Muscle of back (tissue), 11 donors: ENCODE results near the gene USH1G. TPM values are rescaled to one million over a fixed set of nuclear protein-coding genes. Genes with fewer than 3 reads are reported as not detected.

Experiments used
- DNase-seq, 3 donors: peaks; one replicate each; pipeline versions ENCODE4 v3.0.0 to v3.0.0-alpha.2; 2013
- polyA plus RNA-seq, 10 donors: library from polyadenylated mRNA; unstranded; fragments of 120-200 nt; gene quantifications; one replicate each; pipeline ENCODE4 v1.2.1, GENCODE V29; 2013; ENCODE audit not compliant: insufficient read length in 10 of 10

The USH1G gene
- polyA plus RNA-seq, 10 donors, result 0.04 to 0.69 (median 0.30) TPM; not detected in 7

DNA sequence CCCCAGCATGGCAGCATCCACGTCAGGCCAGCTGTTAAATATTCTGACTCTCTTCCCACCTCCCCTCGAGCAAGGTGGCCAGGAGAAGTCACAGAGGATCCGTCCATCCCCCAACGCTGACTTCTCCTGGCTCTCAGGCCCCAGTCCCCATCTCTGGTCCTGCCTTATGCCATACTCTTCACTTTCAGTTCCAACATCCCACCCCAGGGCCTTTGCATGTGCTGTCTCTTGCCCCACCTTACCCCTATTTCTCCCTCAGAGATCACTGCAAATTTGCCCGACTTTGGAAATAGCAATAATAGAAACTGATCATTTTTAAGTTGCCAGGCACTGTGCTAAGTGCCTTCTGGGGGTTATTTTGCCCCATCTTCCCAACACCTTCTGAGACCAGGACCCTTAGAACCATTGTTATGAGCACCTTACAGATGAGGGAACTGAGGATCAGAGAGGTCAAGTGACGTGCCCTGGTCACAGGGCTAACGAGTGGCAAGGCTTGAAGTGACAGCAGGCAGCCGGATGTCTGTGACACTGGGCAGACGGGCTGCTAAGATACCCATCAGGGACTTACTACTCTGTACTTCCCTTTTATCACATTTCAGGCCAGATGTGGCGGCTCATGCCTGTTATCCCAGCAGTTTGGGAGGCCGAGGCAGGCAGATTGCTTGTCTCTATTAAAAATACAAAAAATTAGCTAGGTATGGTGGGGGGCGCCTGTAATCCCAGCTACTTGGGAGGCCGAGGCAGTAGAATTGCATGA lies 31.8 kb upstream of the USH1G start:
- no peak for DNase-seq

DNA sequence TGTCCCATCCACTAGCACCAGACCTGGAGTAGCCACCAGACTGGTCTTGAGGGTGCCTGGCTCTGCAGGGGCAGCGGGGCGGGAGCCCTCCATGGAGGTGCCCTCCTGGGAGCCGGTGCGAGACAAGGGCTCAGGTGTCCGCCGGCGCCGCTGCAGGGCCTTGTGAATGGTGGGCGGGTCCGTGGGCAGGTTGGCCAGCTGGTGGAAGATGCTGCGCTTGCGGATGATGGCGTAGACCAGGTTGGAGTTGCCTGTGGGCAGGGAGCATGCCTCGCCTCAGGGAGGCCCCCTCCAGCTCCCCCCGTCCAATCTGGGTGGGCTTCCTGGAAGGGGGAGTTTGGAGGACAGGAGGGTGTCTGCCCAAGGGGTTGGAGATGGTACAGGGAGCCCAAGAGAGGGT lies 31.1 kb upstream of the USH1G start:
- DNase-seq, result no peak

DNA sequence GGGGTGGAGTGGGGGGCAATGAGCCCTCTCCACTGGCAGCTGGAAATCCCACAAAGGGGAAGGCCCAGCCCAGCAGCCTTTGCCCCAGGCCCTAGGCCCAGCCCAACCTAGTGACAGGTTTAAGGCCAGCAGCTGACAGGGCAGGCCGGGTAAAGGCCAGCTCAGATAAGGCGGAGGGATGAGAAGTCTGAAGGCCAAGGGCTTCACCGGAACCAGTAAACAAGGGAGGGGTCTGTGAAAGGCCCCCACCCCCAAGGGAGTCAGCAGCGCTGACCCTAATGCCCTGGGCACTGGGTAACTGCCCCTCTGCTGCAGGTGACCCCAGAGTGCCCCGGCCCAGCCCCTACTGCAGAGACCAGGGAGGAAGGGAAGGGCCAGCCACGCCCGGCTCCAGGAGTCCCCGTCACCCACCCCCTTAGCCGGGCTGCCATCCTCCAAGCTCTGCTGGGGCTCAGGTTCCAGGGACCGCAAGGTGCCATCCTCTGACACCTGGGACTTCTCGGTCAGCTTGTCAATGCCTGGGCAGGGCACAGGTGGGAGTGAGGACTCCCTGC lies 30.2 kb upstream of the USH1G start:
- DNase-seq, result no peak

DNA sequence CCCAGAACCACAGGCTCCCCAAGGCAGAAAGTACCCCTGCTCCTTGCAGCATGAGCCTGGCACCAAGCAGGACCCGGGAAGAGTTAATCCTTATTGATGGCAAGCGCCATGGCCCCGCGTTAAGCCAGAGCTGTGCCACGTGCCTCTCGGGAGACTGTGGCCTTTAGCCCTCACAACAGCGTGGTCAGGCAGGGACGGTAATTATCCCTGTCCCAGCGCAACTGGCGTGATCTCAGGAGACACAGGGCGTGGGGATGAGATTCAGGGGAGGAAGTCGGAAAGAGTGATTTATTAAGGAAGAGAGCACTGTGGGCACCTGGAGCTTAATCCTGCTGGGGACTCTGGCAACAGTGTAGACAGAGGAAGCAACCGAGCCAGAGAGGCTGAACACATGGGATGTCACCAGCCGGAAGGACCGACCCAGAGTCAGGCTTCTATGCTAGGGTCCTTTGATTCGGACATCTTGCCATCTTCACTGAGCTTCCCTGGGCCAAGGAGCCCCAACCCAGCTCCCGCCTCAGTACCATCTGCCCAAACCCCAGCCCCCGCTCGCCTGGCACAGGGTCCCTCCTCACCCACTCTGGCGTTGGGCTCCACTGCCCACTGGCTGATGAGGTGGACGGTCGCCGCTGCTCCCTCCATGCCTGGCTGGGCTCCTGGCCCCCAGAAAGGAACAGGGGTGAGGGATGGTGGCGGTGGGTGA lies 29.5 kb upstream of the USH1G start:
- no peak for DNase-seq

DNA sequence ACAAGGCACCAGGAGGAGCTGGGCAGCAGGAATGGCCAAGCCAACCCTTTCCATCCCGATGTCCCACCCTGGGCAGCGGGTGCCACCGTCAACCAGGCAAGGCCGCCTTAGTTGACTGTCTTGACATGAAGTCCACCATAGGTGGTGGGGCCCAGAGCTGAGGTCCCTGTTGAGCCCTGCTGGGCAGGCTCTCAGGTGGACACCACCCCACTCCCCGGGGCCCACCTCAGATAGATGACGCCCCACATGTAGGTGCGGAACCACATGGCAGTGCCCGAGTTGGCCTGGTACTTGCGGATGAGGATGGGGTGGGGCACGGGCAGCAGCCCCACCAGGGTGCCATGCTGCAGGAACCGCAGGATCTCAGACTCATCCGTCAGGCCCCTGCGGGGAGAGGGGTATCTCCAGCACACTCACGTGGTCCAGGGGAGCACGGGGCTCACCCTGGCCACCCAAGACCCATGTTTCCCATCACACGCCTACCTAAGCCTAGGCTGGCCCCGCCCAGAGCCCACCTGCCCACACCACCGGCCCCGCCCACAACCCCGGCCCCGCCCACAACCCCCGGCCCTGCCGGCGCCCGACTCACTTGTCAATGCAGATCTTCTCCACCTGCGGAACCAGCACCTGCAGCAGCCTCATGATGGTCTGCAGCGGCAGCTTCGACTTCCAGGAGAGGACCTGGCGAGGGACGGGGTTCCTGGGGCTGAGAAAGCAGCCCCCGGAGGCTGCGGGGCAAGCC lies 28.8 kb upstream of the USH1G start:
- DNase-seq, result no peak

DNA sequence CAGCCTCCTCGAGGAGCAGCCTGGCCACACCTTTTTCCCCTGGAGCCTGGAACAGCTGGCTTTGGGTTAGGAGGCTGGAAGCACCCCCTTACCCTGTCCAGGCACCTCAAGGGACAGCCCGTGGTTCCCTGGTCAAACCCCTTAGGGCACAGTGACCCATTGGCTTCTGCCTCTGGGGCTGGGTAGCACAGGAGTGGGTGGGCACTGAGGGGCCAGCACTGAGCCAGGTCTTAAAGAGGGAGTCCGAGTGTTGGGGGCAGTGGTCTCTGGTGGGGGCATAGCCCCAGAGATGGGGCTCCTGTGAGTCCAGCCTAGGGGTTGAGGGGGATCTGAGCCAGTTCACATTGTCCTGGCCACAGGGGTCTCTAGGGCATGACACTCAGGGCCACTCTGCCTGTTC lies 28.0 kb upstream of the USH1G start:
- no peak for DNase-seq

DNA sequence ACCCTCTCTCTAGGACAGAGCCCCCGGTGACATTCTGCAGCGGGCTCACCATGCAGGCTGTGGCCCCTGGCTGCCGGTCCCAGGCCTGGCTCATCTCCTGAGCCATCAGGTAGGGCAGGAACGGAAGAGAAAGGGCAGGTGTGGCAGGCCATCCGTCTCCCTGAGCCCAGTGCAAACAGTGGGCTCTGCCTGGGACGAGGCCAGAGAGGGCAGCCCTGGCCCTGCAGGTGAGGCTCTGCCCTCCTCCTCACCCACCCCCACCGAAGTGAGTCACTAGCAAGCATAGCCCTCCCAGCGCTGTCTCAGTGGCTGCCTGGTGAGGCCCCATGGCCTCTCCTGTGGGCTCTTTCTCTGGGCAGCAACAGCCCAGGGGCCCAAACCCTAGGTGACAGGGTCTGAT lies 27.2 kb upstream of the USH1G start:
- no peak for DNase-seq

DNA sequence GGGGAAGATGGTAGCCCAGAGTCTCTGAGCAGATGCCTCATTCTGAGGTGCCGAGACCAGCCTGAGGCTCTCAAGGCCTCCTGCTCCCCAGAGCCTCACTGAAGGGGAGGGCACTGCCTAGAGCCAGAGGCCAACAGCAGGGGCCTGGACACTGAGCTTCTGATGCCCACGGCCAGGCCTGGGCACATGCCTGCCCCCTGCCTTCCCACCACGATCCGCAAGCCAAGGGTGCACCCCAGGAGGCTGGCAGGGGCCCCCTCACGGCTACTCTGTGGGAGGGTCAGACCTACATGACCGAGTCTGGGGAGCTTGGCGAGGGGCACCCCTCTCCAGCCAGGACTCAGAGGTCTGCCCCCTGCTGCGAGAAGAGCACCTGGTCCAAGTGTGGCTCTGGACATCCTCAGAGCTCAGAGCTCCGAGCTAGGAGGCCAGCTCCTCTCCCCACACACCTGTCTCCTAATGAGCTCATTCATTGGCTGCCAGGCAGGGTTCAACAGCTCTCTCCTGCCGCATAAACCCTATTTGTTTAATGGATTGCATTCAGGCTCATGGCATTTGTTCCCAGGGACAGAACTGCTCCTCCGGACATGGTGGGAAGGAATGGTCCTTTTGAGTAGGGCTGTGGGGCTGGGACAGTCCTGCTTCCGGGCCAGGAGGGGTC lies 26.5 kb upstream of the USH1G start:
- no peak for DNase-seq

DNA sequence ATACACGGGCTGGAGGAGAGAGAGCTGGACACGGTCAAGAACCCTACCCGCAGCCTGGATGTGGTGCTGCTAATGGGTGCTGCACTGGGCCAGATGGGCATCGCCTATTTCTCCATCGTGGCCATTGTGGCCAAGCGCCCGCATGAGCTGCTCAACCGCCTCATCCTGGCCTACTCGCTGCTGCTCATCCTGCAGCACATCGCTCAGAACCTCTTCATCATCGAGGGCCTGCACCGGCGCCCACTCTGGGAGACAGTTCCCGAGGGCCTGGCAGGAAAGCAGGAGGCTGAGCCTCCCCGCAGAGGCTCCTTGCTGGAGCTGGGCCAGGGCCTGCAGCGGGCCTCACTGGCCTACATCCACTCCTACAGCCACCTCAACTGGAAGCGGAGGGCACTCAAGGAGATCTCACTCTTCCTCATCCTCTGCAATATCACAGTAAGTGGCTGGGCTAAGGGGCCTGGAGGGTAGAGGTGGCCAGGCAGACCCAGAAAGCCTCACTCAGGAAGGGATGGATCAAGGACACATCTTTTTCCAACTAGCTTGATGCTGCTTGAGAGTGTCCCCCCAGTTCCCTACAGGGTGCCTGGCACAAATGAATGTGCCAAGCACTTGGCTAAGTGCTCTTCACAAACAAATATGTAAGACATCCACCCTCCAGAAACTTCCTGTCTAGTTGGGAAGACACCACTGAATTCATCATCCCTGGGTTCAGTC lies 24.1 kb upstream of the USH1G start:
- no peak for DNase-seq

DNA sequence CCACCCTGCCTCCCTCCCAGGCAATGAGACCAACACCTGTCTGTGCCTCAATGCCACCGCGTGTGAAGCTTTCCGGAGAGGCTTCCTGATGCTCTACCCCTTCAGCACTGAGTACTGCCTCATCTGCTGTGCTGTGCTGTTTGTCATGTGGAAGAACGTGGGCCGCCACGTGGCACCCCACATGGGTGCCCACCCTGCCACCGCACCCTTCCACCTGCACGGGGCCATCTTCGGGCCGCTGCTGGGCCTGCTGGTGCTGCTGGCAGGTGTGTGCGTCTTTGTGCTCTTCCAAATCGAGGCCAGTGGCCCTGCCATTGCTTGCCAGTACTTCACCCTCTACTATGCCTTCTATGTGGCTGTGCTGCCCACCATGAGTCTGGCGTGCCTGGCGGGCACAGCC lies 23.6 kb upstream of the USH1G start:
- no peak for DNase-seq

DNA sequence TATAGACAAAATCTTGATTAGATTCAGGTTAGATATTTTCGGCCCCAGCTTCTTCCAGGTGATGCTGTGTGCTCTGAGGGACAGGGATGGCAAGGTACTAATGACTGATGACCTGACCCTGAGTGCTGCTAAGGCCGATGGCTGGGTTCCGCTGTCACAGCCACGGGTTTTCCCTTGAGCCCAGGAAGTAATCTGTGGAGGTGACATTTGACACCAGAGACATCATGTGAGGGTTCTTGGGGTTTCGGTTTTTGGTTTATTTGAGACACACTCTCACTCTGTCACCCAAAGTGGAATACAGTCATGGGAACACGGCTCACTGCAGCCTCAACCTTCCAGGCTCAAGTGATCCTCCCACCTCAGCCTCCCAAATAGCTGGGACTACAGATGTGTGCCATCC lies 22.5 kb upstream of the USH1G start:
- DNase-seq, result no peak

DNA sequence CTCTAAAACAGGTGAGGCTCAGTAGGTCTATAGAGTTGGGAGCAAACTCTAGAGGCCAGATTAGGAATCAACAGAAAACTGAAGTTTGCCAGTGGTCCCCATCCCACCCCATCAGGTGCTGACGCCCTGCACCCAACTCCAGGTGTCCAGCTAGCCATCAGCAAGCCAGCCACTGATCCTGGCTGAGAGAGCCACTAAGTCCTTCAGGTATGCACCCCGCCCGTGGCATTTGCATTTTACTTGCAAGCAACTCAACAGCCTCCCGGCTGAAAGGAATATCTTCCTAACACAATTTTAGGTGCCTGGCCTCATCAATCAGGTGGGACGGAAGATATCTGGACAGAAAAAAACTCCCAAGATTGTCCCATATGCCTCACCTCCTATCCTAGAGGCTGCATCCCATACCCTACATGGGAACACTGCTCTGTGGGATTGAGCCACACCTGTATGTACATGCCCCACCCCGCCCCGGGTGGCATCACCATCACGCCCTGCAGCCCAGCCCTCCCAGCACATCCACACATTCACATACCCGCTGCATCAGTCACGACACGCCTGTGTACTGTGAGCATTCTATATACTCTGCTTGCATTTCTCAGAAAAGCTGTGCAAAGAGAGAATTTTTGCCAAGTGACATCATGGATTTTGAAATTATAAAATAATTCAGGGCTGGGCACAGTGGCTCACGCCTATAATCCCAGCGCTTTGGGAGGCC lies 20.9 kb upstream of the USH1G start:
- no peak for DNase-seq

DNA sequence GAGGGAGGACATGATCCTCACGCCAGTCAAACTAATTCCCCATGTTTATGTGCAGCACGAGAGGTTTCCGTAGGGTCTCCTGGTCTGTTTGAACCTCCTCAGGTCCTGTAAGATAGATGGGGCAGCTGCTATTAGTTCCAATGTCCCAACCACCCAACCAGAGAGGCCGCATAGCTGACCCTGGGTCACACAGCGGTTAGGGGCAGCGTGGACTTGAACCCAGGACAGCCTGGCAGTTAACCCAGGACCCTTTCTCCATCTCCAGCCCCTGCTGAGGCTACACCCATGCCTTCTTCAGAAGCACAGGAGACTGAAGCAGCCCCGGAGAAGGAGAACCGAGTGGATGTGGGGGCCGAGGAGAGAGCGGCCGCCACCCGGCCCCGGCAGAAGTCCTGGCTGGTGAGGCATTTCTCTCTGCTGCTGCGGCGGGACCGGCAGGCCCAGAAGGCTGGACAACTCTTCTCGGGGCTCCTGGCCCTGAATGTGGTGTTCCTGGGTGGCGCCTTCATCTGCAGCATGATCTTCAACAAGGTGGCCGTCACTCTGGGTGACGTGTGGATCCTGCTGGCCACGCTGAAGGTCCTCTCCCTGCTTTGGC lies 18.2 kb upstream of the USH1G start:
- no peak for DNase-seq

DNA sequence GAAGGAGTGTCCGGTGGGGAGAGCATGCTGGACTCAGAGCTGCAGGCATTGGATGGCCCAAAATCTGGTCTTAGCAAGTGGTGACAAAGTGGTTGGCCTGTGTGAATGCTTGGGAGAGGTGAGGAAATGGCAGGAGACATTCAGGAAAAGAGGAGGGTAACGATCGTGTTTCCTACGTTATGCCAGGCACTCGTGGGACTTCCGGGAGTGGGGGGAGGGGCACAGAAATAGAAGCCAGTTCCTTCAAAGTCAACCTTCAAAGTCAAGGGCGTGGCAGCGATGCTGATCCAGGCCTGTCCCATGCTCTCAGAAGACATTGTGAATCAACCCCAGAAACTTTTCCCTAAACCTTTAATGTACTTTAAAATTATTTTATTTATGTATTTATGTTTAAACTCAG lies 16.5 kb upstream of the USH1G start:
- no peak for DNase-seq

DNA sequence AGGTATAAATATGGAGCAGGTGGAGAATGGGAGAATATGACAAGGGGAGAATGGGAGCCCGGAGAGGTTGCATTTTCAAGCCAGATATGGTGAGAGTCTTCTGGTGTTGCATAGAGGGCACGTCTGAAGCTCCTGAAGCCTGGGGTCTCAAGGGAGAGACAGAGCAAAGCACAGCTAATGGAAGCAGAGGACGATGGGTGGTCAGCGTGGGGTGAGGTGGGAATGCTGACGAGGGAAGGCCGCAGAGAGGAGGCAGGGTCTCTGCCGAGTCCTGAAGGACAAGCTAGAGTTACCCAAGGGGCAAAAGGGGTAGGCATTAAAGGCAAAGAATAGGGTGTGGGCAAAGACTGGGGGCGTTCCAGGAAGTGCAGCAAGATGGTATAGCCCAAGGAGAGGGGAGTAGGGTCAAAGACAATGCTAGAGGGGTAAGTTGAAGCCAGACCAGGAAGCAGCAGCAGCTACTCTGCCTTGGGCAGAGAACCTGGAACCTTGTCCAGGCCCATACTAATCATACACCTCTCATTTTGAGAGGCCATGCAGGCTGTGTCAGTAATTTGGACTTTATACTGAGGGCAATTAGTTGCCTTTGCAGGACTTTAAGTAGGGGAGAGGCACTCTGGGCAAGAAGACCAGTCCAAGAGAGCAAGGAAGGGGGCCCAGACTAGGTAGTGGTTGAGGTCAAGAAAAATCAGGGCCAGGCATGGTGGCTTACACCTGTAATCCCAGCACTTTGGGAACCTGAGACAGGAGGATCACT lies 15.3 kb upstream of the USH1G start:
- DNase-seq, result no peak

DNA sequence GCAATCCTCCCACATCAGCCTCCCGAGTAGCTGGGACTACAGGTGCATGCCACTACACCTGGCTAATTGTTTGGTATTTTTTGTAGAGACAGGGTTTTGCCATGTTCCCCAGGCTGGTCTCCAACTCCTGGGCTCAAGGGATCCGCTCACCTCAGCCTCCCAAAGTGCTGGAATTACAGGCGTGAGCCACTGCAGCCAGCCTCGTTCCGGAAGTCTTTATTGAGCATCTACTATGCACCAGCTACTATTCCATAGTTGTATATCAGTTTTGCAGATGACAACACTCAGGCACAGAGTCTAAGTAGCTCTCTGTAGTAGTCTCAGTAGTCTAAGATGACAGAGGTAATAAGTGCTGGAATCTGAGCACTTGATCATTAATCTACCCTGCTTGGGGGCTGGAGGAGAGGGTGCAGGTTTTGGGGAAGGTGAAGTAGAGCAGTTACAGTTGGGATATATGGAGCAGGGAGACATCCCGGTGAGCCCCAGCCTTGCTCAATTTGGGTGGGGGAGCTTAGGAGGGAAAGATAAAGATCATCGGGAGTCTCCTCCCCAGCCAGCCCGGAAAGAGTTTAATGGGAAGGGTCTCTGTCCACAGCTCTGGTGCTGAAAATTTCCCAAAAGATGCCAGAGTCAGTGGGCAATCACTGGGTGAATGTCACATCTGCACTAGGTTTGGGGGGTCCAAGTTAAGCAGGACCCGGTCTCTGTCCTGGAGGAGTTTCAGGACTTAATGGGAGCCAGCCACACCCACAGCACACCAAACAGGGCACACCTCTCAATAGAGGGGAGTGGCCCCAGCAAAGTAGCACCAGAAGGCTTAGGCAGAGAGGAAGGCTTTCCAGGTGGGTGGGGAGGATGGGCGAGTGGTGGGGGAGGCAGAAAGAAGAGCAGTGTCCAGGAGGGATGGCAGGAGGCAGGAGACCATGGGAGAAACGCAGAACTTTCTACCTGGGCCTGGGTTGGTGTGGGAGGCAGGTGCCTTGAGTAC lies 14.3 kb upstream of the USH1G start:
- DNase-seq, result no peak

DNA sequence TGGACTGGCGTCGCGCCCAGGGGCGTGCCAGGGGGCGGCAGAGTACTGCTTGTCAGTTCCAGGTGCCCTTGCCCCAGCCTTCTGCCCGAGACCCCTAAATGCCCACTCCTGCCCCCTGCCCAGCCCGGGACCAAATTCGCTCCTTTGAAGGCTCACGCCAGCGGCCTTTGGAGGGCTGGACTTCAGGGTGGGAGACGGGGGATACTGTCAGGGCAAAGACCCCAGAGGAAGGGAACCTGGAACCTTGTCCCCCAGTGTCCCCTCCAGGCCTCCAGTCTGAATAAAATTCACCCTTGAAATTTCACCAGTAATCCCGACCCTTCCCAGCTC lies 13.4 kb upstream of the USH1G start:
- no peak for DNase-seq
